ENCODE measurements around the gene TRAPPC11. TPM values are rescaled to one million over a fixed set of nuclear protein-coding genes. Genes with fewer than 3 reads are reported as not detected.

Gene TRAPPC11
- total RNA-seq, 1 donor from 2014 or later = 38.6 TPM

GRCh38 chr4:183686461-183686860, 27.4 kb downstream of the TRAPPC11 start:
- Histone ChIP-seq H3K27me3 (ENCODE audit: low read depth) (no peaks in the 10 kb centered on the region), H3K27ac (no peak overlapping the region), H3K9me3 (no peaks in the 10 kb centered on the region), H3K4me3 (no peak overlapping the region), H3K4me1 (no peaks in the 10 kb centered on the region), H3K36me3 (peaks cover 87% of the 10 kb centered on the region)
- intact Hi-C loops (cut with DNase I) = no loop called here
- TF ChIP-seq CTCF (IDR thresholded peaks at IDR 0.05) = no peak
- ATAC-seq = no peak
- DNase-seq = no peak

GRCh38 chr4:183688216-183688615, 29.1 kb downstream of the TRAPPC11 start:
- Histone ChIP-seq H3K4me1 (no peaks in the 10 kb centered on the region), H3K9me3 (no peaks in the 10 kb centered on the region), H3K27me3 (ENCODE audit: low read depth) (no peaks in the 10 kb centered on the region), H3K36me3 (peaks cover 94% of the 10 kb centered on the region), H3K27ac (no peak overlapping the region), H3K4me3 (no peak overlapping the region)
- DNase-seq (no peak), ATAC-seq (no peak)
- TF ChIP-seq CTCF (IDR thresholded peaks at IDR 0.05) = no peak
- intact Hi-C loops (cut with DNase I) = no loop called here

GRCh38 chr4:183691006-183691405, 31.9 kb downstream of the TRAPPC11 start:
- Histone ChIP-seq H3K36me3 (peaks cover 94% of the 10 kb centered on the region), H3K27ac (no peak overlapping the region), H3K4me1 (no peaks in the 10 kb centered on the region), H3K9me3 (no peaks in the 10 kb centered on the region), H3K27me3 (ENCODE audit: low read depth) (no peaks in the 10 kb centered on the region), H3K4me3 (no peak overlapping the region)
- intact Hi-C loops (cut with DNase I) = no loop called here
- ATAC-seq (no peak), DNase-seq (no peak)
- no peak for TF ChIP-seq CTCF (IDR thresholded peaks at IDR 0.05)

GRCh38 chr4:183691897-183692296, 32.8 kb downstream of the TRAPPC11 start:
- no peak for ATAC-seq
- Histone ChIP-seq H3K9me3 (no peaks in the 10 kb centered on the region), H3K4me1 (no peaks in the 10 kb centered on the region), H3K27ac (no peak overlapping the region), H3K36me3 (peaks cover 94% of the 10 kb centered on the region), H3K4me3 (no peak overlapping the region), H3K27me3 (ENCODE audit: low read depth) (no peaks in the 10 kb centered on the region)
- DNase-seq = no peak
- intact Hi-C loops (cut with DNase I) = no loop called here
- TF ChIP-seq CTCF (IDR thresholded peaks at IDR 0.05) = no peak

GRCh38 chr4:183698909-183699308, 39.8 kb downstream of the TRAPPC11 start:
- ATAC-seq = no peak
- H3K27ac ChIP-seq = no peak overlapping the region

More at GRCh38 chr4:183698909-183699308, 39.8 kb downstream of the TRAPPC11 start:
- Histone ChIP-seq H3K36me3 (peaks cover 100% of the 10 kb centered on the region), H3K4me1 (peaks cover 5% of the 10 kb centered on the region), H3K4me3 (no peak overlapping the region), H3K27me3 (ENCODE audit: low read depth) (no peaks in the 10 kb centered on the region), H3K9me3 (peaks cover 6% of the 10 kb centered on the region)
- intact Hi-C loops (cut with DNase I) = no loop called here
- no peak for TF ChIP-seq CTCF (IDR thresholded peaks at IDR 0.05)
- no peak for DNase-seq
